ENCODE measurements around the gene ZNF782. TPM values are rescaled to one million over a fixed set of nuclear protein-coding genes. Genes with fewer than 3 reads are reported as not detected.
"Not testable (repeated sequence)": the region's sequence is repeated elsewhere in the genome, so short reads cannot be mapped to it uniquely, and the experiment has no call there.

The ZNF782 gene
- total RNA-seq, 2 experiments from 2014 or later, result 3.1 to 4.2 TPM

GRCh38 chr9:96867079-96867804 lies 12.9 kb upstream of the ZNF782 start:
- H3K27ac Mint-ChIP-seq, result no peak overlapping the region
- ChIA-PET CTCF (no interaction called here), POLR2A (interaction anchor here (1.2 kb wide), 1 partner anchor 8 kb away, joined by 3 read pairs; no protein-coding TSS in a partner anchor)
- no peak for DNase-seq
- peaks cover 4% of the 10 kb centered on the region for H3K9me3 Mint-ChIP-seq
- H3K36me3 Mint-ChIP-seq (ENCODE audit: low read depth), result no peaks in the 10 kb centered on the region
- H3K4me3 Mint-ChIP-seq, result no peak overlapping the region
- H3K27me3 Mint-ChIP-seq, result peaks cover 6% of the 10 kb centered on the region
- H3K4me1 Mint-ChIP-seq, result no peaks in the 10 kb centered on the region

GRCh38 chr9:96865240-96865639 lies 10.9 kb upstream of the ZNF782 start:
- POLR2A ChIA-PET; H3K4me3 Mint-ChIP-seq; H3K9me3 Mint-ChIP-seq; CTCF ChIA-PET; H3K27me3 Mint-ChIP-seq; H3K4me1 Mint-ChIP-seq; DNase-seq; H3K27ac Mint-ChIP-seq; H3K36me3 Mint-ChIP-seq (ENCODE audit: low read depth): not testable (repeated sequence)

GRCh38 chr9:96859461-96860198 lies 5.3 kb upstream of the ZNF782 start:
- Mint-ChIP-seq H3K27ac (no peak overlapping the region), H3K4me1 (peaks cover 8% of the 10 kb centered on the region), H3K9me3 (no peaks in the 10 kb centered on the region), H3K4me3 (no peak overlapping the region), H3K27me3 (peaks cover 17% of the 10 kb centered on the region), H3K36me3 (ENCODE audit: low read depth) (no peaks in the 10 kb centered on the region)
- POLR2A ChIA-PET, result interaction anchor here (0.9 kb wide), 1 partner anchor 195 kb away, joined by 3 read pairs; no protein-coding TSS in a partner anchor
- CTCF ChIA-PET, result interaction anchor here (1.7 kb wide), 1 partner anchor 739 kb away, joined by 4 read pairs; no protein-coding TSS in a partner anchor
- no peak for DNase-seq

GRCh38 chr9:96858670-96859069 lies 4.4 kb upstream of the ZNF782 start:
- Mint-ChIP-seq H3K9me3 (no peaks in the 10 kb centered on the region), H3K36me3 (ENCODE audit: low read depth) (peaks cover 2% of the 10 kb centered on the region), H3K4me3 (no peak overlapping the region), H3K27me3 (peaks cover 17% of the 10 kb centered on the region), H3K4me1 (peaks cover 14% of the 10 kb centered on the region), H3K27ac (no peak overlapping the region)
- DNase-seq, result no peak
- ChIA-PET CTCF (interaction anchor here (1.7 kb wide), 1 partner anchor 740 kb away, joined by 4 read pairs; no protein-coding TSS in a partner anchor), POLR2A (interaction anchor here (0.9 to 1.2 kb wide), 2 partner anchors 16 to 196 kb away, joined by 3 to 5 read pairs; no protein-coding TSS in a partner anchor)

- no peaks in the 10 kb centered on the region for H3K9me3 Mint-ChIP-seq
- peaks cover 17% of the 10 kb centered on the region for H3K27me3 Mint-ChIP-seq
- CTCF ChIA-PET, result interaction anchor here (0.9 to 5.5 kb wide), 6 partner anchors 17 to 775 kb away, joined by 3 to 32 read pairs (median 6); partner anchors contain the start of gene TSTD2
- peaks cover 2% of the 10 kb centered on the region for H3K36me3 Mint-ChIP-seq (ENCODE audit: low read depth)
- POLR2A ChIA-PET, result interaction anchor here (1.2 kb wide), 1 partner anchor 17 kb away, joined by 5 read pairs; no protein-coding TSS in a partner anchor
- H3K27ac Mint-ChIP-seq, result no peak overlapping the region
- no peak overlapping the region for H3K4me3 Mint-ChIP-seq
- peaks cover 20% of the 10 kb centered on the region for H3K4me1 Mint-ChIP-seq
- DNase-seq, result no peak
Observed at GRCh38 chr9:96858018-96858573, 3.8 kb upstream of the ZNF782 start.

GRCh38 chr9:96856363-96857286 lies 2.3 kb upstream of the ZNF782 start:
- H3K9me3 Mint-ChIP-seq, result no peaks in the 10 kb centered on the region
- peaks cover 17% of the 10 kb centered on the region for H3K27me3 Mint-ChIP-seq
- H3K27ac Mint-ChIP-seq, result no peak overlapping the region
- POLR2A ChIA-PET, result interaction anchor here (1.0 to 1.2 kb wide), 2 partner anchors 18 to 365 kb away, joined by 3 read pairs; no protein-coding TSS in a partner anchor
- peaks cover 31% of the 10 kb centered on the region for H3K4me1 Mint-ChIP-seq
- CTCF ChIA-PET, result interaction anchor here (0.6 to 5.5 kb wide), 23 partner anchors 10 to 776 kb away, joined by 3 to 32 read pairs (median 5); partner anchors contain the start of gene TSTD2
- DNase-seq, result peak; percentile 72
- no peak overlapping the region for H3K4me3 Mint-ChIP-seq
- peaks cover 8% of the 10 kb centered on the region for H3K36me3 Mint-ChIP-seq (ENCODE audit: low read depth)

GRCh38 chr9:96854651-96855273 lies 448 bp upstream of the ZNF782 start:
- Mint-ChIP-seq H3K4me3 (peak overlapping the region; percentile 99), H3K27me3 (peaks cover 17% of the 10 kb centered on the region), H3K4me1 (peaks cover 31% of the 10 kb centered on the region), H3K27ac (peak overlapping the region; percentile 82), H3K9me3 (peaks cover 3% of the 10 kb centered on the region), H3K36me3 (ENCODE audit: low read depth) (peaks cover 13% of the 10 kb centered on the region)
- no peak for DNase-seq
- ChIA-PET POLR2A (interaction anchor here (1.0 to 1.7 kb wide), 5 partner anchors 20 to 842 kb away, joined by 3 to 5 read pairs (median 4); partner anchors contain the start of genes XPA and ZNF510), CTCF (interaction anchor here (1.1 to 5.5 kb wide), 5 partner anchors 20 to 778 kb away, joined by 3 to 32 read pairs (median 5); partner anchors contain the start of genes NCBP1 and TSTD2)

GRCh38 chr9:96852676-96853075 lies 1.6 kb downstream of the ZNF782 start:
- CTCF ChIA-PET, result no interaction called here
- Mint-ChIP-seq H3K4me1 (peaks cover 28% of the 10 kb centered on the region), H3K27ac (no peak overlapping the region), H3K36me3 (ENCODE audit: low read depth) (peaks cover 31% of the 10 kb centered on the region), H3K27me3 (peaks cover 17% of the 10 kb centered on the region), H3K9me3 (peaks cover 22% of the 10 kb centered on the region), H3K4me3 (peak overlapping the region; percentile 99)
- POLR2A ChIA-PET, result no interaction called here
- no peak for DNase-seq

GRCh38 chr9:96844040-96844439 lies 10.3 kb downstream of the ZNF782 start:
- POLR2A ChIA-PET, result no interaction called here
- H3K9me3 Mint-ChIP-seq, result peaks cover 79% of the 10 kb centered on the region
- peaks cover 9% of the 10 kb centered on the region for H3K4me1 Mint-ChIP-seq
- H3K36me3 Mint-ChIP-seq (ENCODE audit: low read depth), result peaks cover 93% of the 10 kb centered on the region
- CTCF ChIA-PET, result no interaction called here
- no peaks in the 10 kb centered on the region for H3K27me3 Mint-ChIP-seq
- no peak overlapping the region for H3K4me3 Mint-ChIP-seq
- no peak overlapping the region for H3K27ac Mint-ChIP-seq
- DNase-seq, result no peak

- Mint-ChIP-seq H3K4me1 (no peaks in the 10 kb centered on the region), H3K27ac (no peak overlapping the region), H3K9me3 (peaks cover 72% of the 10 kb centered on the region), H3K27me3 (no peaks in the 10 kb centered on the region), H3K4me3 (no peak overlapping the region), H3K36me3 (ENCODE audit: low read depth) (peaks cover 65% of the 10 kb centered on the region)
- ChIA-PET POLR2A (no interaction called here), CTCF (no interaction called here)
- no peak for DNase-seq
Observed at GRCh38 chr9:96818533-96818932, 35.8 kb downstream of the ZNF782 start.

- POLR2A ChIA-PET, result interaction anchor here (0.5 kb wide), 1 partner anchor 11 kb away, joined by 3 read pairs; no protein-coding TSS in a partner anchor
- H3K9me3 Mint-ChIP-seq, result peaks cover 76% of the 10 kb centered on the region
- H3K27me3 Mint-ChIP-seq, result no peaks in the 10 kb centered on the region
- H3K4me3 Mint-ChIP-seq, result no peak overlapping the region
- no peak overlapping the region for H3K27ac Mint-ChIP-seq
- H3K36me3 Mint-ChIP-seq (ENCODE audit: low read depth), result peaks cover 64% of the 10 kb centered on the region
- CTCF ChIA-PET, result no interaction called here
- no peaks in the 10 kb centered on the region for H3K4me1 Mint-ChIP-seq
- DNase-seq, result no peak
Observed at GRCh38 chr9:96817973-96818372, 36.3 kb downstream of the ZNF782 start.

GRCh38 chr9:96813607-96814006 lies 40.7 kb downstream of the ZNF782 start:
- no peak overlapping the region for H3K4me3 Mint-ChIP-seq
- H3K4me1 Mint-ChIP-seq, result no peaks in the 10 kb centered on the region
- peaks cover 72% of the 10 kb centered on the region for H3K9me3 Mint-ChIP-seq
- H3K27me3 Mint-ChIP-seq, result no peaks in the 10 kb centered on the region
- no peak for DNase-seq
- H3K27ac Mint-ChIP-seq, result no peak overlapping the region
- H3K36me3 Mint-ChIP-seq (ENCODE audit: low read depth), result peaks cover 31% of the 10 kb centered on the region
- POLR2A ChIA-PET, result no interaction called here
- CTCF ChIA-PET, result no interaction called here
